Osteocyte (in vitro differentiated cells): Measurements from ENCODE around the gene FBLIM1. TPM values are rescaled to one million over a fixed set of nuclear protein-coding genes. Genes with fewer than 3 reads are reported as not detected.

Experiments used
- DNase-seq: peaks from one replicate; pipeline ENCODE4 v3.0.0; 2021; ENCODE audit warnings: mixed read lengths; ENCODE audit not compliant: unreplicated experiment; ENCODE audit errors: extremely low spot score
- H3K27ac Mint-ChIP-seq: one replicate; pipeline ENCODE4 v1.8.0; 2021; ENCODE audit warnings: mild to moderate bottlenecking, mixed read lengths; ENCODE audit not compliant: unreplicated experiment
- H3K27me3 Mint-ChIP-seq: one replicate; pipeline ENCODE4 v1.8.0; 2021; ENCODE audit warnings: mixed read lengths; ENCODE audit not compliant: unreplicated experiment
- H3K36me3 Mint-ChIP-seq: one replicate; pipeline ENCODE4 v1.8.0; 2021; ENCODE audit warnings: mixed read lengths; ENCODE audit not compliant: unreplicated experiment
- H3K4me1 Mint-ChIP-seq: one replicate; pipeline ENCODE4 v1.8.0; 2021; ENCODE audit warnings: mixed read lengths; ENCODE audit not compliant: unreplicated experiment
- H3K4me3 Mint-ChIP-seq: one replicate; pipeline ENCODE4 v1.8.0; 2021; ENCODE audit warnings: mild to moderate bottlenecking, moderate library complexity, mixed read lengths; ENCODE audit not compliant: unreplicated experiment
- H3K9me3 Mint-ChIP-seq: one replicate; pipeline ENCODE4 v1.8.0; 2021; ENCODE audit warnings: mixed read lengths; ENCODE audit not compliant: unreplicated experiment
- total RNA-seq: library from RNA; stranded (reverse); gene quantifications from 2 replicates; pipeline ENCODE4 v1.2.1, GENCODE V29; 2021
- TF ChIP-seq, protein P1 (sequence below): fragments of 200-600 bp; sonication (generic); IDR thresholded peaks from 2 replicates; pipeline ENCODE4 v1.5.0; 2021; ENCODE audit warnings: antibody characterized with exemption, mild to moderate bottlenecking, moderate library complexity

FBLIM1 gene
- total RNA-seq, 1 donor from 2014 or later = 149 TPM

GRCh38 chr1:15799004-15799867 is 40.6 kb downstream of the FBLIM1 start:
- H3K36me3 Mint-ChIP-seq = no peaks in the 10 kb centered on the region
- H3K4me3 Mint-ChIP-seq = no peak overlapping the region
- H3K27ac Mint-ChIP-seq = peak overlapping the region; percentile 97
- H3K4me1 Mint-ChIP-seq = peaks cover 67% of the 10 kb centered on the region
- peak; percentile 92 for DNase-seq
- TF ChIP-seq, protein P1, sequence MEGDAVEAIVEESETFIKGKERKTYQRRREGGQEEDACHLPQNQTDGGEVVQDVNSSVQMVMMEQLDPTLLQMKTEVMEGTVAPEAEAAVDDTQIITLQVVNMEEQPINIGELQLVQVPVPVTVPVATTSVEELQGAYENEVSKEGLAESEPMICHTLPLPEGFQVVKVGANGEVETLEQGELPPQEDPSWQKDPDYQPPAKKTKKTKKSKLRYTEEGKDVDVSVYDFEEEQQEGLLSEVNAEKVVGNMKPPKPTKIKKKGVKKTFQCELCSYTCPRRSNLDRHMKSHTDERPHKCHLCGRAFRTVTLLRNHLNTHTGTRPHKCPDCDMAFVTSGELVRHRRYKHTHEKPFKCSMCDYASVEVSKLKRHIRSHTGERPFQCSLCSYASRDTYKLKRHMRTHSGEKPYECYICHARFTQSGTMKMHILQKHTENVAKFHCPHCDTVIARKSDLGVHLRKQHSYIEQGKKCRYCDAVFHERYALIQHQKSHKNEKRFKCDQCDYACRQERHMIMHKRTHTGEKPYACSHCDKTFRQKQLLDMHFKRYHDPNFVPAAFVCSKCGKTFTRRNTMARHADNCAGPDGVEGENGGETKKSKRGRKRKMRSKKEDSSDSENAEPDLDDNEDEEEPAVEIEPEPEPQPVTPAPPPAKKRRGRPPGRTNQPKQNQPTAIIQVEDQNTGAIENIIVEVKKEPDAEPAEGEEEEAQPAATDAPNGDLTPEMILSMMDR = no peak
- no peaks in the 10 kb centered on the region for H3K27me3 Mint-ChIP-seq
- no peaks in the 10 kb centered on the region for H3K9me3 Mint-ChIP-seq

- no peaks in the 10 kb centered on the region for H3K27me3 Mint-ChIP-seq
- peak overlapping the region; percentile 32 for H3K4me3 Mint-ChIP-seq
Measured at GRCh38 chr1:15799928-15800835, 41.6 kb downstream of the FBLIM1 start.

DNA sequence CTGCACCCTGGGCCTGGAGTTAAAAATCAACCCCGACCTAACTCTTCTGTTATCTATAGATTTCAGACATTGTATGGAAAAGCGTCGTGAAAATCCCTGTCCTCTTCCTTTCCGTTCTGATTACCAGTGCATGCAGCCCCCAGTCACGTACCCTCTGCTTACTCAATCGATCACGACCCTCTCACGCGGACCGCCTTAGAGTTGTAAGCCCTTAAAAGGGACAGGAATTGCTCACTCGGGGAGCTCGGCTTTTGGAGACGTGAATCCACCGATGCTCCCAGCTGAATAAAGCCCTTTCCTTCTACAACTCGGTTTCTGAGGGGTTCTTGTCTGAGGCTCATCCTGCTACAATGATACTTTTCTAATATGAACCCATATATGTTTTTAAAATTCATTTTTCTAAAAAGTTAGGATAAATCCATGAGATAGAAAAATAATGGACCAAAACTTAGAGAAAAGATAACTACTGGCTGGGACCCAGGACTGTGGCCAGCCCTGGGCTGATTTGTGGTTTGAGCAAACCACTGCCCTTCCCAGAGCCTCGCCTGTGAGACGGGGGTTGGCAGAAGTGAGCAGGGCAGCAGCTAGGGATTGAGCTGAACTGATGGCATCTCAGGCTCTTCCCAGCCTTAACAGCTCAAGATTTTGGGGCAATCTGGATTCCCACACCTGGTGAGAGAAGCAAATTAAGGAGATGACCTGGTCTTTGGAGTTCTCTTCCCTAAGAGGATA is 43.8 kb downstream of the FBLIM1 start:
- Mint-ChIP-seq H3K36me3 (no peaks in the 10 kb centered on the region), H3K9me3 (no peaks in the 10 kb centered on the region), H3K27me3 (no peaks in the 10 kb centered on the region), H3K27ac (no peak overlapping the region), H3K4me3 (no peak overlapping the region), H3K4me1 (peaks cover 46% of the 10 kb centered on the region)
- DNase-seq = no peak
- TF ChIP-seq, protein P1 = no peak

More at GRCh38 chr1:15799928-15800835, 41.6 kb downstream of the FBLIM1 start:
- peaks cover 61% of the 10 kb centered on the region for H3K4me1 Mint-ChIP-seq
- TF ChIP-seq, protein P1 = no peak
- no peaks in the 10 kb centered on the region for H3K9me3 Mint-ChIP-seq
- peak overlapping the region; percentile 97 for H3K27ac Mint-ChIP-seq
- H3K36me3 Mint-ChIP-seq = no peaks in the 10 kb centered on the region
- peak; percentile 89 for DNase-seq

DNA sequence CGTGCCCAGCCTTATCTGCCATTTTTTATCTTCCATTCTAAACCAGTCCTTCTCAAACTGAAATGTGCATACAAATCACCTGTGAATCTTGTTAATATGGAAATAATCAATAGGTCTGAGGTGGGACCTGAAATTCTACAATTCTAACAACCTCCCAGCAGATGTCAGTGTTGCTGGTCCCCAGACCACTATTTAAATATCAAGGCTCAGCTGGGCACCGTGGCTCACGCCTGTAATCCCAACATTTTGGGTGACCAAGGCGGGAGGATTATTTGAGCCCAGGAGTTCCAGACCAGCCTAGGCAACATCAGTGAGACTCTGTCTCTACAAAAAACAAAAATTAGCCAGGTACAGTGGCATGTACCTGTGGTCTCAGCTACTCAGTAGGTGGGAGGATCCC is 44.8 kb downstream of the FBLIM1 start:
- no peaks in the 10 kb centered on the region for H3K9me3 Mint-ChIP-seq
- no peaks in the 10 kb centered on the region for H3K36me3 Mint-ChIP-seq
- no peak overlapping the region for H3K4me3 Mint-ChIP-seq
- TF ChIP-seq, protein P1 = peak; percentile 62
- H3K27ac Mint-ChIP-seq = no peak overlapping the region
- no peaks in the 10 kb centered on the region for H3K27me3 Mint-ChIP-seq
- H3K4me1 Mint-ChIP-seq = peaks cover 41% of the 10 kb centered on the region
- no peak for DNase-seq
